AG08395 (cell line): Measurements from ENCODE around the gene HDGFL3.
"Not testable (repeated sequence)": the region's sequence is repeated elsewhere in the genome, so short reads cannot be mapped to it uniquely, and the experiment has no call there.

Experiments used
- DNase-seq: peaks from one replicate; pipeline ENCODE4 v3.0.0; 2012; ENCODE audit warnings: mixed read lengths, low spot score

Gene HDGFL3

DNA sequence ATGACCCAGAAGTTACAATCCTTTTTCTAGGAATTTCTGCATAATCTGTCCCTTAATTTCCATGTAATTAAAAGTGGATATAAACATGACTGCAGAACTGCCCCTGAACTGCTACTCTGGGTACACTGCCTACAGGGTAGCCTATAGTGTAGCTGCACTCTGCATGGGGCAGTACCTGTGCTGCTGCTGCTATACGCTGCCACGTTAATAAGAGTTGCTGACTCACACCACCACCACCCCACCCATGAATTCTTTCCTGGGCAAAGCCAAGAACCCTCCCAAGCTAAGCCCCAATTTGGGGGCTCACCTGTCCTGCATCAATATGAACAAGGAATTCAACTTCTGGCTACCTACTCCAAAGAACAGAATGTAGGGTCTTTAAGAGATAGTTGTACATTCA lies 13.9 kb downstream of the HDGFL3 start:
- DNase-seq = no peak

DNA sequence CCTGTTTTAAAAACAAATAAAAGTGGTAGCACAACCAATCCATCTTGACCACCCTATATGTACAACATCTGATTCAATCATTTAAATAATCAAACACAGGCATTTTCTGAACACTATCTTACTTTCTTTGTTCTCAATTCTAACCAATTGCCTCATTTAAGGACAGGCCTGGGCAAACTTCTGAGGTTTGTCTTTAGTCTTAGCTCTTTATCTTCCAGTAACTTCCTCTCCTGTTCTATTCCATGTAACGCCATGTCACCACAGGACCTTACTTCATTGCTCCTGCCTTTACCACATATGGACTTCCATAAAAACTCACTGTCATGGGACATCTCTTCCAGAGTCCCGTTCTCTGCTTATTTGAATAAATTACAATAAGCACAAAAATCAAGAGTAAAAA lies 14.9 kb downstream of the HDGFL3 start:
- no peak for DNase-seq

DNA sequence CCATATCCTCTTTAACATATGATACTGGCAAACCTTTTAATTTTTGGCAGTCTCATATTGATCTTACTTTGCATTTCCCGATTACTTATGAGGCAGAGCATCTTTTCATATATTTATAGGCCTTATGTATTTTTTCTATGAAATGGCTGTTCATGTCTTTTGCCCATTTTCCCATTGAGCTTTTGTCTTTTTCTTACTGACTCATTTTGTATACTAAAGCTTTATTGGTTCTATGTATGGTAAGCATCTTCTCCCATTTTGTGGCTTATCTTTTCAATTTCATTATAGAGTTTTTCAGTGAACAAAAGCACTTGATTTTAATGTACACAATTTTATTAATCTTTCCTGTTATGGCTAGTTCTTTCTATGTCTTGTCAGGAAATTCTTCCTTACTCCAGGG lies 17.2 kb downstream of the HDGFL3 start:
- no peak for DNase-seq

DNA sequence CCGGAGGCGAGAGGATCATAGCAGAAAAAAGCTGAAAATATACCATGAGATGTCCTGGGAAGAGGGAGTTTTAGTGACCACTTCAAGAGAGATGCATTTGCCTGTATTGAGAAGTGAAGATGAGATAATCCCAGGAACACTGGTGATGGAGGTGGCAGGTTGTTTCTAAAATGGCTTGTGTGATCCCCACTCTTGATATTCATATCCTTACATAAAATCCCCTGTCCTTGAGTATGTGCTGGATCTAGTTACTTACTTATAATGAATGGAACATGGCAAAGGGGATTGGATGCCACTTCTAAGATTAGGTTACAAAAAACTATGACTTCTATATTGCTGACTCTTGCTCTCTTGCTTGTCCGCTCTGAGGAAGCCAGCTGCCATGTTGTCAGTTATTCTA lies 22.1 kb downstream of the HDGFL3 start:
- DNase-seq = no peak

DNA sequence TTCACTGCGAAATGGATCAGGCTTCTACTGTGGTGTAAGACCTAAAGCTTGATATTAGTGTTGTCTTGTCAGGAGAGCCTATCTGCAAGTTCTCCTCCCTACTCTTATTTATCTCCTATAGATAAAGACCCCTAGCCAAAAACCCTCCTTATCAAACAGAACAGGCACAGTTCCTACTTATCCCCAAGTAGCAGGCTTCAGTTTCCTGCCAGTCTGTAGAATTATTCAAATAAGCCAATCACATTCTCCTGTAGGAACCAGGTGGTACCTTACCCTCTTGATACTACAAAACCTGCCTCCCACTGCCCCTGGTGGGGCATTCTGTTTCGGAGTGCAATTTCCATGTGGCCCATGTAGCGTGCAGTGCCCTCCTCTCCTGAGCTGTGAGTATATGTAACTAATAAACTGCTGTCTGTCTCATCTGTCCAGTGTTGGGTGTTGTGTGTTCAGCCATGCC lies 28.7 kb downstream of the HDGFL3 start:
- no peak for DNase-seq

DNA sequence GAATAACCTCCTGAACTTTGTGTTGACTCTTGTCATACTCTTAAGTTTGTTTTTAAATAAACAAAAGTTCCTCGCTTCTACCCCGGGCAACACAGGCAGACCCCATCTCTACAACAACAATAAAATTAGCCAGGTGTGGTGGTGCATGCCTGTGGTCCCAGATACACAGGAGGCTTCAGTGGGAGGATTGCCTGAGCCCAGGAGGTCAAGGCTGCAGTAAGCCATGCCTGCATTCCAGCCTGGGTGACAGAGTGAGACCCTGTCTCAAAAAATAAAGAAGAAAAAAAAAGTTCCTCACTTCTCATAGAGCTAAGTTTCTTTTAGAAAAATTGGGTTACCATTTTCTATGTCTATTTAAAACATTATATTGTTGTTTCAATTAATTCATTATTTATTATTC lies 29.2 kb downstream of the HDGFL3 start:
- no peak for DNase-seq

DNA sequence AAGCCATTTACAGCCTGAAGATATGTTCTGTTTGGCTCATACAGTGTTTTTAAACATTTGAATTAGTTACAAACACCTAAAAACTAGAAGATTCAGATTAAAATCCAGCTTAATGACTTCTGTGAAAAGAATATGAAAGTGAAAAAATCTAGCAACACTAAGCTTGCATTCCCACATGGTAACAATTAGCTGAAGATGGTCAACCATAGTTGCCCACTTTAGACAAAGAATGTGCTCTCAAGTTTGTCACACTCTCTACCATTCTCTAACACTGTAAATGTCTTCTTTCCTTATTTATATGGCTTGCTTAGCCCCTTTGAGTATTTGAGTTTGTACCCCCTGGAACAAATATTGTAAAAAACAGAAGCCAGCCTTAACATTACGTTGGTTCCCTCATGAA lies 32.7 kb downstream of the HDGFL3 start:
- peak; percentile 19 for DNase-seq

DNA sequence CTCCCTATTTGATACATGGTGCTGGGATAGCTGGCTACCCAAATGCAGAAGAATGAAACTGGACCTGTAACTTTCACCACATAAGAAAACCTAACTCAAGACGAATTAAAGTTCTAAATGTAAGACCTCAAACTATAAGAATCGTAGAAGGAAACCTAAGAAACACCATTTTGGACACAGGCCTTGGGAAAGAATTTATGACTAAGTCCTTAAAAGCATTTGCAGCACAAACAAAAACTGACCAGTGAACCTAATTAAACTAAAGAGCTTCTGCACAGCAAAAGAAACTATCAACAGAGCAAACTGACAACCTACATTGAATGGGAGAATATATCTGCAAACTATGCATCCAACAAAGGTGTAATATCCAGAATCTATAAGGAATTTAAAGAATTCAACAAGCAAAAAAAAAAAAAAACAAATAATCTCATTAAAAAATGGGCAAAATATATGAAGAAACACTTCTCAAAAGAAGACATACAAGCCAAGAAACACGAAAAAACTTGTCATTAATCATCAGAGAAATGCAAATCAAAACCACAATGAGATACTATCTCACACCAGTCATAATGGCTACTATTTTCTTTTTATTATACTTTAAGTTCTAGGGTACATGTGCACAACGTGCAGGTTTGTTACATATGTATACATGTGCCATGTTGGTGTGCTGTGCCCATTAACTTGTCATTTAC lies 37.0 kb downstream of the HDGFL3 start:
- no peak for DNase-seq

DNA sequence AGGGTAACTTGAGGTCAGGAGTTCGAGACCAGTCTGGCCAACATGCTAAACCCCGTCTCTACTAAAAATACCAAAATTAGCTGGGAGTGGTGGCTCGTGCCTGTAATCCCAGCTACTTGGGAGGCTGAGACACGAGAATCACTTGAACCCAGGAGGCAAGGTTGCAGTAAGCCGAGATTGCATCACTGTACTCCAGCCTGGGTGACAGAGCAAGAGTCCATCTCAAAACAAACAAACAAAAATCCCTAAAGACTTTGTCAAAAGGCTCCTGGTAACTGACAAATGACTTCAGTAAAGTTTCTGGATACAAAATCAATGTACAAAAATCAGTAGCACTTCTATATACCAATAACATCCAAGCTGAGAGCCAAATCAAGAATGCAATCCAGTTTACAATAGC lies 38.0 kb downstream of the HDGFL3 start:
- DNase-seq = not testable (repeated sequence)

DNA sequence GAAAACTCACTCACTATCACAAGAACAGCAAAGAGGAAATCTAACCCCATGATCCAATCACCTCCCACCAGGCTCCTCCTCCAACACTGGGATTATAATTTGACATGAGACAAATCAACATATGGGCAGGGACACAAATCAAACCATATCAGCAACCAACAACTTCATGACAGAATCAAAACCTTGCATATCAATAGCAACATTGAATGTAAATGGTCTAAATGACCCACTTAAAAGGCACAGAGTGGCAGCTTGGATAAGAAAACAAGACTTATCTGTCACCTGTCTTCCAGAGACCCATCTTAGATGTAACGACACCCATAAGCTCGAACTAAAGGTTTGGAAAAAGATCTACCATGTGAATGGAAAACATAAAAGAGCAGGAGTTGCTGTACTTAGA lies 40.8 kb downstream of the HDGFL3 start:
- DNase-seq = no peak

DNA sequence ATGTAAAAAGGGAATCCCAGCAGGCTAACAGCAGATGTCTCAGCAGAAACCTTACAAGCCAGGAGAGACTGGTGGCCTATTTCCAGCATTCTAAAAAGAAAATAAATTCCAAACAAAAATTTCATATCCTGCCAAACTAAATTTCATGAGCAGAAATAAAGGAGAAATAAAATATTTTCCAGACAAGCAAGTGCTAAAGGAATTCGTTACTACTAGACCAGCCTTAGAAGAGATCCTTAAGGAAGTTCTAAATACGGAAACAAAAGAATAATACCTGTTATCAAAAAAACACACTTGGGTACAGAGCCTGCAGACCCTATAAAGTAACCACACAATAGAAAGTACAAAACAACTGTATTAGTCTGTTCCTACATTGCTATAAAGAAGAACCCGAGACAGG lies 41.4 kb downstream of the HDGFL3 start:
- no peak for DNase-seq

DNA sequence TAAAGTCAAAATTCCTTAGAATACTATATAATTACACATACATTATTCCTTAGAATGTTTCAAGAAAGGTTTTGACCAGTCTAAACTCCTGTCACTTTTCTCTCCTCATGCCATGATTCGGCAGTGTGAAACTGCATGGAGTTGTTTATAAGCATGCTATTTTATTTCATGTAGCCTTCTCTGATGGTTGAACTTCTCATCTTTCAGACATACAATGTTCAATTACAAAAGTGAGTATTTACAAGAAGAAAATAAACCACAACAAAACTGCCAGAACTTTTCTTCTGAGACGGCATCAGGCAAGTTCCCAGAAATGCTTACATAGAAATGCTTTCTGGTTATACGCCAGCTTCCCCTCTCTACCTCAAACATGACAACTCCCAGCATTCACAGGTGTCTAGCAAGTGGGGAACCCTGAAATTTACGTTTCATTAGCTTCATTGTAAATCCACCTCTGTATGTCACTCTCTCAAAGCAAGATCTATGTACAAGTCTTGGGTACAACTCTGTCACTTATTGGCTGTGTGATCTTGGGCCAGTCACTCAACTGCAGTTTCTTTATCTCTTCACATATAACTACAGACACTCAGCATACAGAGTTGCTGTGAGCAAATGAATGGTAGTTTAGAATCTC lies 42.7 kb downstream of the HDGFL3 start:
- no peak for DNase-seq

DNA sequence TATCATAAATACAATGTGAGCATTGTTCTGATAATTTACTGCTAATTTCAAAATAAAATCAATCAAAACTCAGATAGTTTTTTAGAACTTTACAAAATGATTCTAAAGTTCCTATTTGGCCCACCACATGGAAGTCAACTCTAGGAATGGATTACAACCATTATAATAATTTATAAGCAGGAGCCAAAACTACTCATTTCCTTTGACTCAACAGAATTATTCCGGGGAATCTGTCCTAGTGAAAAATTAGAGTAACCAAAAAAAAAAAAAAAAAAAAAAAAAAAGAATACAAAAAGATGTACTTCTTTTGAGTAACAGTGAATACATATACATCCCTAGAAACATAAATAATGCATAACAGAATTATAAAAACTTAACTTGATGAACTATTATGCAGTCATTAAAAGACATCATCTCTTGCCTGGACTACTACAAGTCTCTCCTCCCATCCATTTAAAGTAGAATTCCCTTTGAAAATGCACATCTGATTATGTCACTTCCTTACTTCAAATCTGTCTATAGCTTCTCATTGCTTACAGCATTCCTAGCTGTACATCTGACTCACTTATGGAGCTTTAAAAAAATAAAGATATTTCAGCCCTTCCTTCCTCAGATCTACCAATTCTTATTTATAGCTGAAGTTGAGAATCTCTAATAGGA lies 43.4 kb downstream of the HDGFL3 start:
- no peak for DNase-seq

DNA sequence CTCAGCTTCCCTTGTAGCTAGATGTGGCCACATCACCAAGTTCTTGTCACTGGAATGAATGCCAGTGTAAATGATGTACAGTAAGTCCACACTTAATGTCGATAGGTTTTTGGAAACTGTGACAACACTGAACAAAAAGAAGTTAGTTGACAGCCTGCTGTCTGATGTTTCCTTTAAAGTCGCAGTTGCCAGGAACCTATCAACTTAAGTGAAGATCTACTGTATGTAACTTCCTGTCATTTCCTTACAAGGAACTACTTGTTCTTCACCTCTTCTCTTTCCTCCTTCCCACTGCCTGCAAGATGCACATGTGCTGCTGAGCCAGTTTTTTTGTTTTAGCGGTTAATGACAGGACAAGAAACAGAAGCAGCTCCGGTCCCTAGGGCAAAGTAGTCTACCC lies 44.6 kb downstream of the HDGFL3 start:
- no peak for DNase-seq

DNA sequence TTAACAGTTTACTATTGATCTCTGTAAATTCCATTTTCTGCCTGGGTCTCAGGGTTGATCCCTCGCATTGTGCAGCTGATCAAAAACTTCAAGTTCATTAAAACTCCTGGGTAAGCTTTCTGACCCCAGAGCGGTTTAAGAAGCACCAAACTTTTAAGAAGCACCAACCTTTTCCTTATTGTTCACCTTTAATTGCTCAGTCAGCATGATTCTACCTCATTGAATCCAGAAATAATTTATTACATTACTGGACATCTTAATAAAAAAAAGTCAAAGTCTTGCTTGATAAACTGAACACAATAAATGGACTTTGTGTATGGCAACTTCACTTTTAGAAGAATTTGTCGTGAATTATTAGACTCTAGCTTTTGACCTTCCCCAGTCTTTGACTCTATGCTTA lies 46.9 kb downstream of the HDGFL3 start:
- DNase-seq = no peak

DNA sequence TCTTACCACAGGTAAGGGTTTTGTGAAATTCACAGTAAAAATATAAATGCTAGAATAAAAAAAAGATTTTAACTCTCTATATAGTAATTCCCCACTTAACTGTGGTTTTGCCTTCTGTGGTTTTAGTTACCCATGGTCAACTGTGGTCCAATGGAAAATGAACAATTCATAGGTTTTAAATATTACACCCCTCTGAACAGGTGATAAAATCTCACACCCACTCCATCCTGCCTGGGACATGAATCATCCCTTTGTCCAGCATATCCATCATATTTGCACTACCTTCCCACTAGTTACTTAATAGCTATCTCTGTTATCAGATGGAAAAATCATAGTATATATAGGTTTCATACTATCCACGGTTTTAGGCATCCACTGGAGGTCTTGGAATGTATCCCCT lies 49.2 kb downstream of the HDGFL3 start:
- no peak for DNase-seq

DNA sequence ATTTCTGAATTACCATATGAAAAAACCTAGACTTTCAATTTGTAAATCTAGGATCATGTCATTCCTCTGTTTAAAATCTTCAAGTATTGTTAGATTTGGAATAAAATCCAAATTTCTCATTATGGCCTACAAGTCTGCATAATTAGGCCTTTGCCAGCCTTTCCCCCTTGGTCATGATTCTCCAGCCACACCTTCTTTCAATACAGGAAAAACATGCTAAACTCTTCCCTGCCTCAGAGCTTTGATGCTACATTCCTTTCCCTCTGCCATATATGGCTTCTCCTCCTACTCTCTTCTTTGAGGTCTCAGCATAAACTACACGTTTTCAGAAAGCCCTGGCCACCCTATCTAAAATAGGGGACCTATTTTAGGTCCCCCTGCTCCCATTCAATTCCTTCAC lies 51.7 kb downstream of the HDGFL3 start:
- no peak for DNase-seq

DNA sequence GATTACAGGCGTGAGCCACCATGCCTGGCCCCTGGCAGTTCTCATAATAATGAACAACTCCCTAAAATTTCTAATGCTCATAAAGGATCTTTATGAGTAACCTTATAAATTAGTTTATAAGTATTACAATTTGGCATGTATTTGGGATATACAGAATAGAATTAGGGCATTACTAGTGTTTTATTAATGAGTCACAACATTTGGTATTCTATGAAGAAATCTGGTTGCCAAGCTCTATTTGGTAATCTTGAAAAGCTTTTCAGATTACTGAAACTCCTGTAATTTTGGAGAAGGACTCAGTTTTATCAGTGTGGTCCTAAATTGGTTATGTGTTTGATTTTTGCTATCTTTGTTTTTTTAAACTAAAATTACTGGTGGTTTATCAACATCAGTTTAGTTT lies 54.3 kb downstream of the HDGFL3 start:
- DNase-seq = no peak

DNA sequence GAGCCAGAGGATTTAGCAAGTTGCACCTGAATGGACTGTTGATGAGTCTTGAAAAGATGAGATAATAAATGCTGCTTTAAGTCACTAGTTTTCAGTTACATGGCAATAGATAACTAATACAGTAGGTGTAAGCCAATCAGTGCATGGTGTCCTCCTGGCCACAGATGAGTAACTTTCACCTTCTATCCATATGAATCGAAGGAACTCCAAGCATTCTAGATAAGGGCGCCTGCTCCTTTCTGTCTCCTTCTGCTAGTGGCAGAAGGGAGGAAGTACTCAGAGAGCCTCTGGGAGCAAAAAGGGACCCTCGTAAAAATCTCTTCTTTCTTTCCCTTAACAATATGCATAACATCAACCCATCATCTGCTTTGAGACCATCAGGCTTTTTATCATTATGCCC lies 62.9 kb downstream of the HDGFL3 start:
- DNase-seq = no peak

DNA sequence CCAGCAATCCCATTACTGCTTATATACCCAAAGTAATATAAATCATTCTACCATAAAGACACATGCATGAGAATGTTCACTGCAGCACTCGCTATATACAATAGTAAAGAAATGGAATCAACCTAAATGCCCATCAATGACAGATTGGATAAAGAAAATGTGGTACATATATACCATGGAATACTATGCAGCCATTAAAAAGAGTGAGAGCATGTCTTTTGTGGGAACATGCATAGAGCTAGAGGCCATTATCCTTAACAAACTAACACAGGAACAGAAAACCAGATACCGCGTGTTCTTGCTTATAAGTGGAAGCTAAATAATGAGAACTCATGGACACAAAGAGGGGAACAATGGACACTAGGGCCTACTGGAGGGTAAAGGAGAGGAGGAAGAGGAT lies 65.5 kb downstream of the HDGFL3 start:
- DNase-seq = not testable (repeated sequence)

DNA sequence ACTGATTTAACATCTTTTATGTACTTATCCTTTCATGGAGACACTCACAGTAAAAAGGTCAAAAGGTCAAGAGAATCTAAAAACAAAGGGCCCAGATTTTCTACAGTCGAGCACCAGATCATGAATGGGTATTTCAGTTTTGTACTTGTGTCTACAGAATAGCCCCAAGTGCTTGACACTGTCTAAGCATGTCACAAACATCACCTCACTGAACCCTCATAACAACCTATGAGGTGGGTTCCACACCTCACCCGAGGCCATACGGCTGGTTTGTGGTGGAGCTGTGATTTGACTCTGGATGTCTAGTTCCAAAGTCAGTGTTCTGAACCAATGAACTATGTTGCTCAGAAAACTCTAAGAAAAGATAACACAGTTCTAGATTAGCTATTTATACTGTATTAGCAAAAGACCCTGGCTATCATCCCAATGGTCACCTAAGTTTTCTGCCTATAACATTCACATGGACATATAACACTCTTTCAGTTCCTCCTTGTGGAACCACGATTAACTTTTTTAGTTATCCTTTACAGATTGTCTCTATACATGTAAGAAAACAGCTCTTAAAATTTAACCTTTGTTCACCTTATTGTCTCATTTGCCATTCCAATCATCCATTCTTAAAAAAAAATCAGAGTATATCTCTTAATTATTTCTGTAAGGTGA lies 74.6 kb downstream of the HDGFL3 start:
- DNase-seq = no peak

DNA sequence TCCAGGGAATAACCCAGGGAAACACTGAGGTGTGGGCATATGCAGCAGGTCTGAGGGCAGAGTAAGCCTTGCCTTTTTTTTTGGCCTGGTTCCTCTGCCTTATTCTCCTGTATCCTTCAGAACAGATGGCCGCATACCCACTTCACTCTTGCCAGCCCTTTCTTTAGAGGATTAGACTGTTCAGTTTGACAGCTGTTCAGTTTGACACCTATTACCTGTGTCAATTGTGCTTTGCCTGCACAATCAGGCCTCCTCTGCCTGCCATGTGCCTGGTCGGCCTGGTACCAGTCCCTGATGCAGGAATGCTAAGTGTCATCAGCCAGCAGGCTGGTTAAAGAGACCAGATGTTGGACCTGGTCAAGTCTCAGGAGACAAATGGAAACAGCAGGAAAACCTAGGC lies 77.8 kb downstream of the HDGFL3 start:
- no peak for DNase-seq

DNA sequence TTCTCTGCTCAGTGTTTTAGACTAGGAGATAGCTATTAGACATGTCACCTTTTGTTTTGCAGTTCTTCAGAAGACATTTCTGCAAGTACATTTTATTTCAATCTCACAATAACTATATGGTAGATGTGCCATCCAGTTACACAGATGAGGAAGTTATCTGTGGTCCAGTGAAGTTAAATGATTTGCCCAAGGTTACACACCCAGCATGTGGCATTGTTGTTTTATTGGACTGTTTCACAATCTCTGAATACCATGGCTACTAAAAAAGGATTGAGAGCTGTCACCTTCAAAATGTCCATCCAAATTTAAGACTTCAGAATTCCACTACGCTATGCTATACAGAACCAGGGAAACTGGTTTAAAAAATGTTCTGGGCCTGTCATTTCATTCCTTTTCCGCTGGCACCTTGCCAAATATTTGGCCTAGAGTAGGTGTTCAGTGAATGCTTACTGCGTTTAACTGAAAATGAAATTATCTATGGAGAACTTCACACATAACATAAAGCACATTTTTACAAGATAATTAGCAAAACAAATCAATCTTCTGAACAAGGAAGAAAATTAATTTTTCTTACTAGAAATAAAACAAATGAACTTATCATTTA lies 80.0 kb downstream of the HDGFL3 start:
- DNase-seq = no peak
